ENCODE data around the gene PLEKHG2.
"Not testable (repeated sequence)": the region's sequence is repeated elsewhere in the genome, so short reads cannot be mapped to it uniquely, and the experiment has no call there.

PLEKHG2 gene

DNA sequence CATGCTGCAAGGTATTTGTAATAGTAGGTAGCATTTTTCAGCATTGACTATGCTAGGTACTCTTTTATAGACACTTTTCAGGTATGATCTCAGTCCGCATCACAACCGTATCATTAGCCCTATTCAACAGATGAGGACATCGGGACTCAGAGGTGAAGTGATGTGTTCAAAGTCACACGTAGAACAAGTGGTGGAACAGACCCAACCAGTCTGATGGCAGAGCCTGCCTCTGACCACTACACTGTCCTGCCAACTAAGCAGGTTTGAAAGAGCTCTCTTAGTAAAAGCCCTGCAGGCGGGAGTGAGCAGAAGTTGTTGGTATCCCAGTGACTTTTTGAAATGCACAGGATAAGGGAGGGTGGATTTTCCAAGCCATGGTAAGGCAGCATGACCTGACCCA is 41.7 kb upstream of the PLEKHG2 start:
- no peak for DNase-seq (ENCODE audit: low spot score)
- in situ Hi-C loops (cut with MboI; ENCODE audit: low sequenced_read_pairs, unreplicated experiment) = no loop called here
- TF ChIP-seq, protein P1, sequence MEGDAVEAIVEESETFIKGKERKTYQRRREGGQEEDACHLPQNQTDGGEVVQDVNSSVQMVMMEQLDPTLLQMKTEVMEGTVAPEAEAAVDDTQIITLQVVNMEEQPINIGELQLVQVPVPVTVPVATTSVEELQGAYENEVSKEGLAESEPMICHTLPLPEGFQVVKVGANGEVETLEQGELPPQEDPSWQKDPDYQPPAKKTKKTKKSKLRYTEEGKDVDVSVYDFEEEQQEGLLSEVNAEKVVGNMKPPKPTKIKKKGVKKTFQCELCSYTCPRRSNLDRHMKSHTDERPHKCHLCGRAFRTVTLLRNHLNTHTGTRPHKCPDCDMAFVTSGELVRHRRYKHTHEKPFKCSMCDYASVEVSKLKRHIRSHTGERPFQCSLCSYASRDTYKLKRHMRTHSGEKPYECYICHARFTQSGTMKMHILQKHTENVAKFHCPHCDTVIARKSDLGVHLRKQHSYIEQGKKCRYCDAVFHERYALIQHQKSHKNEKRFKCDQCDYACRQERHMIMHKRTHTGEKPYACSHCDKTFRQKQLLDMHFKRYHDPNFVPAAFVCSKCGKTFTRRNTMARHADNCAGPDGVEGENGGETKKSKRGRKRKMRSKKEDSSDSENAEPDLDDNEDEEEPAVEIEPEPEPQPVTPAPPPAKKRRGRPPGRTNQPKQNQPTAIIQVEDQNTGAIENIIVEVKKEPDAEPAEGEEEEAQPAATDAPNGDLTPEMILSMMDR (IDR thresholded peaks at IDR 0.05; ENCODE audit: borderline replicate concordance, control extremely low read depth, extremely low read depth, insufficient read depth, missing control alignments) = no peak

DNA sequence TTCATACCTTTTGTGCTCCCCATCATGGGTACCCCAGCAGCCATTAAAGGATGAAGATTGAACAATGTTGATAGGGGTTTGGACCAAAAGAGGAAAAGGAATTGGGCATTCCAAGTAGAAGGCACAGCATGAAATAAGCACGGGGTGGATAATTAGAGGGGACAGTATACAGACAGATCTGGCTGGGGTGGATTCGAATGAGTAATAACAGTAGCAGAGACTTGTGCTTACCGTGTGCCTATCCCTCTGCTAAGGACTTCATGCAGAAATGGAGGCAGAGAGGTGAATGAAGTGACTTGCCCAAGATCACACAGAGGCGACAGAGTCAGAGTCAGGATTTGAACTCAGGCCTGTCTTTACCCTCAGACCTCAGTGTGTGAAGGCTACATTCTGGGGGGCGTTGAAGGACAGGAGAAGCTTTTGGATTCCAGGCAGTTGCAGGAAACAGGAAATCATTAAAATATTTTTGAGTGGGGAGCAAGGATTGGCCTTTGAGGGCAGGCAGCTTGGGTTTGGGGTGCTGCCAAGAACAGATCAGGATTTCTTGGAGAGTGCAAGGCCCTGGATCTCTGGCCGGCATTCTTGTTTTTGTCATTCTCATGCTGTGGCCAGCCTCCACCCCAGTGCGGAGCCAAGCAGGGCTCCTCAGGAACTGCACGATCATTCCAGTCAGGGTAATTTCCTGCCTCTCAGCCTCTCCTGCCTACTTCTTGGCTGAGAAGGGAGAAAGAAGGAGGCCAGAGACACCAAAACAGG is 40.2 kb upstream of the PLEKHG2 start:
- DNase-seq (ENCODE audit: low spot score) = no peak
- in situ Hi-C loops (cut with MboI; ENCODE audit: low sequenced_read_pairs, unreplicated experiment) = no loop called here
- TF ChIP-seq, protein P1 (IDR thresholded peaks at IDR 0.05; ENCODE audit: borderline replicate concordance, control extremely low read depth, extremely low read depth, insufficient read depth, missing control alignments) = no peak

DNA sequence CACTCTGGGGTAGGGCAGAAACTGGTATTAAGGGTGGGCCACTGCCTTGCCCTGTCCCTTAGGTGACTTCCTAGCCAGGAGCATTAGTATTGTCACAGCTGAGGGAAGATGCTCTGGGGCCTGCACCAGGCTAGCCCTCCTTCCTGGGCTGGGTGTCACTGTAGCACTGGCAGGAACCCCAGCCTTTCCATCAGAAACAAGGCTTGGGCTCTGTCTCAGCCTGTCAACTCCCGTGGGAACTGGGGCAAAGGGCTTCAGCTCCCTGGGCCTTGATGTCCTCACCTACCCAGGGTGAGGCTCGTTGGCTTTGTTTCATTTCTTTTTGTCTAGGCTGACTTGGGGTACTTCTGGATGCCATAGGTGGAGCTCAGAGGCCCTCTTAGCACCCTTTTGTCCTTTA is 39.5 kb upstream of the PLEKHG2 start:
- in situ Hi-C loops (cut with MboI; ENCODE audit: low sequenced_read_pairs, unreplicated experiment) = no loop called here
- DNase-seq (ENCODE audit: low spot score) = no peak
- TF ChIP-seq, protein P1 (IDR thresholded peaks at IDR 0.05; ENCODE audit: borderline replicate concordance, control extremely low read depth, extremely low read depth, insufficient read depth, missing control alignments) = no peak

DNA sequence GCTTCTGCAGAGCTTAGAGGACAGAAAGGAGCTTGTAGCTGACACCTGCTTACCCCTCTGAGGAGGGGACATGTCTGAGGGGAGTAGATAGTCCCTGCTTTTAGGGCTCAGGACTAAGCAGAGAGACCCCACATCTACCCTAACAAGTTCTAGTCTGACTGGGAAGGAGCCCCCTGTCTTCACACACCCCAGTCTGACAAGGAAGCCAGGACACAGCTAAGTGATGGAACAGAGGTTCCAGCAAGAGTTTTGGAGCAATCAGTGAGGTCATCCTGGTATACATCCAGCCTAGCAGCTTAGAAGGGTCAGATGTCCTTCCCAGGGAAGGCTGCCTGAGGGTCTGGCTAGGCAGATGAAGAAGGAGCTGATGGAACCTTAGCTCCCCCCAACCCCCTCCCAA is 36.5 kb upstream of the PLEKHG2 start:
- TF ChIP-seq, protein P1 (IDR thresholded peaks at IDR 0.05; ENCODE audit: borderline replicate concordance, control extremely low read depth, extremely low read depth, insufficient read depth, missing control alignments) = no peak
- no peak for DNase-seq (ENCODE audit: low spot score)
- in situ Hi-C loops (cut with MboI; ENCODE audit: low sequenced_read_pairs, unreplicated experiment) = no loop called here

DNA sequence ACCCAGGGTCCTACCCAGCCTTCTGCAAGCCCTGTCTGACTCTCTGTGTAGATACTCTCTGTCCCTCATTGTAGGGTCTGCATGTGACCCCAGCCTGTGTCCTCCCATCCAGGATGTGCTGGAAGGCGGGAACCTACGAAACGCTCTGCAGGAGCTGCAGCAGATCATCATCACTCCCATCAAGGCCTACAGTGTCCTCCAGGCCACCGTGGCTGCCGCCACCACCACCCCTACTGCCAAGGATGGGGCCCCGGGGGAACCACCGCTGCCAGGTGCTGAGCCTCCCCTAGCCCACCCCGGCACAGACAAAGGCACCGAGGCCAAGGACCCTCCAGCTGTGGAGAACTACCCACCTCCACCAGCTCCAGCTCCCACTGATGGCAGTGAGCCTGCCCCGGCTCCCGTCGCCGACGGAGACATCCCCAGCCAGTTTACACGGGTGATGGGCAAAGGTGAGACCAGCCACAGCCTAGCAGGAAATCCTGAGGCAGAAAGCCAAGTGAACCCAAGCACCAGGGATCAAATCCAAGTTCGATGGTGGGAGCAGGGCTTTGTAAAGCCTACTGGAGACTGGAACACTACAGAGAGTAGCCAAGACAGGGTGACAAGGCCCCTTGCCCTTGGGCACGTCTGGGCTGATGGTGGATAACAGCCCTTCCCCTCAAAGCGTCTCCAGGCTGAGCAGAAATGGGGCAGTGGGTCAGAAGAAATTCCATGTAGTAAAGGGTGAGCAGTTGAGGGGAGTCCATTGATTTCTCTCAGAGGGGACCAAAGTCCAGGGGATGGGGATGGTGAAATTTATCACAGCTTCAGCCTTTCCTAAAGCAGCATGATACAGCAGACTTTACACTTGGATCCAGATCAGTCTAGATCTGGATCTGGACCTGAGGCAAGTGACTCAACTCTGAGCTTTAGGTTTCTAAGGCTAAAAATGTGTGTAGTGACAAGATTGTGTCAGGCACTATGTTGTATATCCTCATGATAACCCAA is 34.8 kb upstream of the PLEKHG2 start:
- in situ Hi-C loops (cut with MboI; ENCODE audit: low sequenced_read_pairs, unreplicated experiment) = no loop called here
- TF ChIP-seq, protein P1 (IDR thresholded peaks at IDR 0.05; ENCODE audit: borderline replicate concordance, control extremely low read depth, extremely low read depth, insufficient read depth, missing control alignments) = no peak
- no peak for DNase-seq (ENCODE audit: low spot score)

DNA sequence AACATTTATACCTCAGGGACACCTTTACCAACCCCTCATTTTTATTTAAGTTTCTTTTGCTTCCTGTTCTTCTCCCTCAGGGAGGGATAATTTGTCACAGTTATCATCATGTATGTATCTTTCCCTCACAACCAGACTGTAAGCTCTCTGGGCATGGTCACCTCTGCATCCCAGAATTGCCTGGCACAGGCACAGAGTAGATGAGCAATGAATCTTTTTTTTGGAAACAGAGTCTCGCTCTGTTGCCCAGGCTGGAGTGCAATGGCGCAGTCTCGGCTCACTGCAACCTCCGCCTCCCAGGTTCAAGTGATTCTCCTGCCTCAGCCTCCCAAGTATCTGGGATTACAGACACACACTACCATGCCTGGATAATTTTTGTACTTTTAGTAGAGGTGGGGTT is 33.1 kb upstream of the PLEKHG2 start:
- DNase-seq (ENCODE audit: low spot score); in situ Hi-C loops (cut with MboI; ENCODE audit: low sequenced_read_pairs, unreplicated experiment): not testable (repeated sequence)
